22Rv1 (cell line): Measurements from ENCODE around the gene REXO1.

Experiments used
- ZFX ChIP-seq: fragments of 450-650 bp; IDR thresholded peaks from 2 replicates; pipeline ENCODE4 v1.6.1; 2017; ENCODE audit warnings: antibody characterized with exemption, borderline replicate concordance
- TF ChIP-seq, protein P1 (sequence below): fragments of 450-650 bp; IDR thresholded peaks from 2 replicates; pipeline ENCODE4 v1.5.1; 2017; ENCODE audit warnings: mild to moderate bottlenecking

- TF ChIP-seq, protein P1, sequence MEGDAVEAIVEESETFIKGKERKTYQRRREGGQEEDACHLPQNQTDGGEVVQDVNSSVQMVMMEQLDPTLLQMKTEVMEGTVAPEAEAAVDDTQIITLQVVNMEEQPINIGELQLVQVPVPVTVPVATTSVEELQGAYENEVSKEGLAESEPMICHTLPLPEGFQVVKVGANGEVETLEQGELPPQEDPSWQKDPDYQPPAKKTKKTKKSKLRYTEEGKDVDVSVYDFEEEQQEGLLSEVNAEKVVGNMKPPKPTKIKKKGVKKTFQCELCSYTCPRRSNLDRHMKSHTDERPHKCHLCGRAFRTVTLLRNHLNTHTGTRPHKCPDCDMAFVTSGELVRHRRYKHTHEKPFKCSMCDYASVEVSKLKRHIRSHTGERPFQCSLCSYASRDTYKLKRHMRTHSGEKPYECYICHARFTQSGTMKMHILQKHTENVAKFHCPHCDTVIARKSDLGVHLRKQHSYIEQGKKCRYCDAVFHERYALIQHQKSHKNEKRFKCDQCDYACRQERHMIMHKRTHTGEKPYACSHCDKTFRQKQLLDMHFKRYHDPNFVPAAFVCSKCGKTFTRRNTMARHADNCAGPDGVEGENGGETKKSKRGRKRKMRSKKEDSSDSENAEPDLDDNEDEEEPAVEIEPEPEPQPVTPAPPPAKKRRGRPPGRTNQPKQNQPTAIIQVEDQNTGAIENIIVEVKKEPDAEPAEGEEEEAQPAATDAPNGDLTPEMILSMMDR, result no peak
- TF ChIP-seq ZFX, result no peak
Measured at GRCh38 chr19:1823539-1824251, 24.6 kb downstream of the REXO1 start.
